Activated naive CD8-positive, alpha-beta T cell (primary cell): ENCODE results near the gene LEMD1.

ENCODE experiments used
- H3K27ac Mint-ChIP-seq: one replicate; pipeline ENCODE4 v1.8.0; 2021; ENCODE audit warnings: mixed read lengths
- H3K27me3 Mint-ChIP-seq: one replicate; pipeline ENCODE4 v1.8.0; 2021; ENCODE audit warnings: mixed read lengths
- H3K36me3 Mint-ChIP-seq: one replicate; pipeline ENCODE4 v1.8.0; 2021; ENCODE audit warnings: mixed read lengths
- H3K4me1 Mint-ChIP-seq: one replicate; pipeline ENCODE4 v1.8.0; 2021; ENCODE audit warnings: low read depth, mixed read lengths
- H3K4me3 Mint-ChIP-seq: one replicate; pipeline ENCODE4 v1.8.0; 2021; ENCODE audit warnings: mild to moderate bottlenecking, mixed read lengths
- H3K9me3 Mint-ChIP-seq: one replicate; pipeline ENCODE4 v1.8.0; 2021; ENCODE audit warnings: low read depth, mixed read lengths

Gene LEMD1

GRCh38 chr1:205350124-205350523 is 71.7 kb downstream of the LEMD1 start:
- no peak overlapping the region for H3K4me3 Mint-ChIP-seq
- no peaks in the 10 kb centered on the region for H3K36me3 Mint-ChIP-seq
- H3K4me1 Mint-ChIP-seq = no peaks in the 10 kb centered on the region
- H3K27ac Mint-ChIP-seq = no peak overlapping the region
- no peaks in the 10 kb centered on the region for H3K9me3 Mint-ChIP-seq
- peaks cover 13% of the 10 kb centered on the region for H3K27me3 Mint-ChIP-seq

- Mint-ChIP-seq H3K9me3 (no peaks in the 10 kb centered on the region), H3K27ac (no peak overlapping the region), H3K36me3 (no peaks in the 10 kb centered on the region), H3K27me3 (peaks cover 19% of the 10 kb centered on the region), H3K4me3 (no peak overlapping the region), H3K4me1 (peaks cover 7% of the 10 kb centered on the region)
These were observed 73.0 kb downstream of the LEMD1 start for GRCh38 chr1:205348554-205349487.

- Mint-ChIP-seq H3K27me3 (peaks cover 24% of the 10 kb centered on the region), H3K27ac (no peak overlapping the region), H3K9me3 (no peaks in the 10 kb centered on the region), H3K36me3 (no peaks in the 10 kb centered on the region), H3K4me1 (peaks cover 12% of the 10 kb centered on the region), H3K4me3 (no peak overlapping the region)
These were observed 74.8 kb downstream of the LEMD1 start for GRCh38 chr1:205346956-205347574.

- Mint-ChIP-seq H3K36me3 (no peaks in the 10 kb centered on the region), H3K27me3 (peaks cover 24% of the 10 kb centered on the region), H3K4me1 (peaks cover 12% of the 10 kb centered on the region), H3K4me3 (no peak overlapping the region), H3K27ac (no peak overlapping the region), H3K9me3 (no peaks in the 10 kb centered on the region)
These were observed 76.1 kb downstream of the LEMD1 start for GRCh38 chr1:205345761-205346160.

- Mint-ChIP-seq H3K4me3 (peak overlapping the region; percentile 72), H3K27me3 (peaks cover 22% of the 10 kb centered on the region), H3K27ac (no peak overlapping the region), H3K4me1 (peaks cover 12% of the 10 kb centered on the region), H3K9me3 (no peaks in the 10 kb centered on the region), H3K36me3 (no peaks in the 10 kb centered on the region)
These were observed 77.6 kb downstream of the LEMD1 start for GRCh38 chr1:205344066-205344928.

GRCh38 chr1:205343431-205344065 is 78.3 kb downstream of the LEMD1 start:
- H3K9me3 Mint-ChIP-seq = no peaks in the 10 kb centered on the region
- no peaks in the 10 kb centered on the region for H3K36me3 Mint-ChIP-seq
- no peak overlapping the region for H3K4me3 Mint-ChIP-seq
- no peak overlapping the region for H3K27ac Mint-ChIP-seq
- H3K4me1 Mint-ChIP-seq = peaks cover 12% of the 10 kb centered on the region
- H3K27me3 Mint-ChIP-seq = peaks cover 22% of the 10 kb centered on the region

GRCh38 chr1:205342986-205343385 is 78.9 kb downstream of the LEMD1 start:
- Mint-ChIP-seq H3K27me3 (peaks cover 22% of the 10 kb centered on the region), H3K27ac (no peak overlapping the region), H3K36me3 (no peaks in the 10 kb centered on the region), H3K4me1 (peaks cover 12% of the 10 kb centered on the region), H3K9me3 (no peaks in the 10 kb centered on the region), H3K4me3 (peak overlapping the region; percentile 60)

- no peak overlapping the region for H3K27ac Mint-ChIP-seq
- H3K4me1 Mint-ChIP-seq = peaks cover 12% of the 10 kb centered on the region
- no peak overlapping the region for H3K4me3 Mint-ChIP-seq
These were observed 81.2 kb downstream of the LEMD1 start for GRCh38 chr1:205340676-205341075.

GRCh38 chr1:205339717-205340116 is 82.1 kb downstream of the LEMD1 start:
- H3K9me3 Mint-ChIP-seq = no peaks in the 10 kb centered on the region
- H3K27me3 Mint-ChIP-seq = peaks cover 10% of the 10 kb centered on the region
- peaks cover 11% of the 10 kb centered on the region for H3K4me1 Mint-ChIP-seq
- no peak overlapping the region for H3K27ac Mint-ChIP-seq
- no peaks in the 10 kb centered on the region for H3K36me3 Mint-ChIP-seq
- no peak overlapping the region for H3K4me3 Mint-ChIP-seq

More at GRCh38 chr1:205340676-205341075, 81.2 kb downstream of the LEMD1 start:
- peaks cover 13% of the 10 kb centered on the region for H3K27me3 Mint-ChIP-seq
- H3K9me3 Mint-ChIP-seq = no peaks in the 10 kb centered on the region
- H3K36me3 Mint-ChIP-seq = no peaks in the 10 kb centered on the region

GRCh38 chr1:205339197-205339702 is 82.6 kb downstream of the LEMD1 start:
- Mint-ChIP-seq H3K4me1 (peaks cover 7% of the 10 kb centered on the region), H3K4me3 (no peak overlapping the region), H3K36me3 (no peaks in the 10 kb centered on the region), H3K27me3 (peaks cover 5% of the 10 kb centered on the region), H3K27ac (no peak overlapping the region), H3K9me3 (no peaks in the 10 kb centered on the region)

GRCh38 chr1:205338011-205338410 is 83.8 kb downstream of the LEMD1 start:
- no peak overlapping the region for H3K4me3 Mint-ChIP-seq
- H3K27ac Mint-ChIP-seq = no peak overlapping the region
- no peaks in the 10 kb centered on the region for H3K36me3 Mint-ChIP-seq
- peaks cover 6% of the 10 kb centered on the region for H3K4me1 Mint-ChIP-seq
- no peaks in the 10 kb centered on the region for H3K9me3 Mint-ChIP-seq
- H3K27me3 Mint-ChIP-seq = peaks cover 5% of the 10 kb centered on the region

GRCh38 chr1:205337481-205337880 is 84.4 kb downstream of the LEMD1 start:
- no peak overlapping the region for H3K27ac Mint-ChIP-seq

GRCh38 chr1:205335692-205336091 is 86.2 kb downstream of the LEMD1 start:
- Mint-ChIP-seq H3K36me3 (no peaks in the 10 kb centered on the region), H3K27me3 (no peaks in the 10 kb centered on the region), H3K9me3 (no peaks in the 10 kb centered on the region), H3K4me3 (no peak overlapping the region), H3K4me1 (no peaks in the 10 kb centered on the region), H3K27ac (no peak overlapping the region)

More at GRCh38 chr1:205337481-205337880, 84.4 kb downstream of the LEMD1 start:
- H3K4me3 Mint-ChIP-seq = no peak overlapping the region
- no peaks in the 10 kb centered on the region for H3K9me3 Mint-ChIP-seq
- H3K27me3 Mint-ChIP-seq = peaks cover 3% of the 10 kb centered on the region
- H3K36me3 Mint-ChIP-seq = no peaks in the 10 kb centered on the region
- H3K4me1 Mint-ChIP-seq = peaks cover 2% of the 10 kb centered on the region
